Stimulated activated CD4-positive, alpha-beta T cell treated with anti-CD3 and anti-CD28 coated beads, Interleukin-1b, Interleukin-23, amount 100 ng/mL, for 48 hours (primary cell): ENCODE results near the gene CDK3.
"Not testable (repeated sequence)": the region's sequence is repeated elsewhere in the genome, so short reads cannot be mapped to it uniquely, and the experiment has no call there.

Experiments
- DNase-seq: peaks from one replicate; pipeline ENCODE4 v3.0.0-alpha.2; 2020

CDK3 gene

DNA sequence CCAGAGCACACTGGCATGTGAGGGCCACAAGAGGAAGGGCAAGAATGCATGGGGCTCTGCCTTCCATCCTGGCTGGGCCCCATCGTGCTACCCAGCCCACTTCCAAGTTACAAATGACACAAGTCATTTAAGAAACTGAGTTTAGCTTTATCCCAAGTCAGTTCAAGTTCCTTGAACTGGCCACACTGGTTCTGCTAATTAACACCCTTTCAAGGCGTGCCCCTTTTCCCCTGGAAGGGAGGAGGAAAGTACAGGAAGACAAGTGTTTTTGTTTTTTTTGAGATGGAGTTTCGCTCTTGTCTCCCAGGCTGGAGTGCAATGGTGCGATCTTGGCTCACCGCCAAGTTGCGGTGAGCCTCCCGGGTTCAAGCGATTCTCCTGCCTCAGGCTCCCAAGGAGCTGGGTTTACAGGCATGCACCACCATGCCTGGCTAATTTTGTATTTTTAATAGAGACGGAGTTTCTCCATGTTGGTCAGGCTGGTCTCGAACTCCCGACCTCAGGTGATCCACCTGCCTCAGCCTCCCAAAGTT, 43.9 kb downstream of the CDK3 start:
- DNase-seq: not testable (repeated sequence)

GRCh38 chr17:76046064-76046463, 45.4 kb downstream of the CDK3 start:
- no peak for DNase-seq

GRCh38 chr17:76048025-76048605, 47.5 kb downstream of the CDK3 start:
- DNase-seq: no peak

DNA sequence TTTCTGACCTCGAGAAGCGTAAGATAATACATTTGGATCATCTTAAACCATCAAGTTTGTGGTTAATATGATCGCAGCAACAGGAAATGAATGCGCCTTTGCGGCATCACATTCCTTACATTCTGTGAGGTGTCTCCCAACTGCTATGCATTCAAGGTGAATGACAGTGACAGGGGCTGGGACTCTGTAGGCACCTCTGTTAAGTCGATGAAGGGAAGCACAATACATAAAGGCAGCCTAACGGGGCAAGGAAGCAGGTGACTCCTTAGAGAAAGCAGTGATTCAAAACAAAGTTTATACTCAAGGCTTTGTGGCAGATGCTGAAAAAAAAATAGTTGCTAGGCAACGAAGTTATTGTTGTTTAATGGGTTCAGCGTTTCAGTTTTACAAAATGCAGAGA, 48.1 kb downstream of the CDK3 start:
- no peak for DNase-seq

DNA sequence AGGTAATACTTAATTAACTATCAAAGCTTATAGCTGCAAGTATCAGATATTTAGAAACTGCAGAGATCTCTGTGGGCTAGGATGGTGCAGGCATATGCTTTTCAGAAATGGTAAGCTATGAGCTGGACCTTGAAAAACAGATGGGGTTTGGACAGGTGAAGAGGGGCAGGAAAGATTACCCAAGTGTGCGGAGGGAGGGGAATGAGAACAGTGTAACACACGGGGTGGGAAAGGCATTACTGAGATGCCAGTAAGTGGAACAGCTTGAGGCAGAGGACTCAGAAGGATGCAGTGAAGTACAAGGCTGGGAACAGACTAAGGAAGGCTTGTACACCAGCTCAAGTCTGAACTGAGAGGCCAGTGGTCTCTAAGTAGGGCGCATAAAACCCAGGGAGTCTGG, 48.6 kb downstream of the CDK3 start:
- DNase-seq: no peak

DNA sequence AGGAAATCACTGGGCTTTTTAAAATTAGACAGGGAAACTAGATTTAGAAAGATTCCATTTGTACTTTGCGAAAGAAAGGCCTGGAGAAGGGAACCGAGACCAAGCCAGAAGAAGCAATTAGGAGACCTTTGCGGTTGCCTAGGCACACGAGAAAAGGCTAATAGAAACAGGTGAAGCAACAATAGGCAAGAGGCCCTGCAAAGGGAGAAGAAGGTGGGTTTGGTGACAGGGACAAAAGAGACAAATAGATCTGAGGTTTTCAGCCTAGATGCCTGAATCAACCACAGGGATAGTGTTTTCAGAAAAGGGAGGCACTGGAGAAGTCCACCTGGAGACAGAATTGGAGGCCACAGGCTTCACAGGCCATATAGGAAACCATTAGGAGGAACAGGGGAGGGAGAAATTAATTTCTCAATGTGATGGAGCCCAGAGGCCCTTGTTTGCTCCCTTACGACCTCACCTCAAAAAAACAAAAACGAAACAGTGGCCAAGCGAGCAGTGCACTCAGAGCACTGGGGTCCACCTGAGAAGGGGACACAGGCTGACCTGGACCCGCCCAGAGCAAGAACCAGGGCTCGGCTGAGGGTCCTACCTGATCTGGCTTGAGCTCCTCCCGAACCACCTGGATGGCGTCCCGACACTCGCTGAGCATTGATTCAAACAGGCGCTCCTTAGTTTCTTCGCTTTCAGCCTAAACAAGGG, 49.3 kb downstream of the CDK3 start:
- no peak for DNase-seq

- no peak for DNase-seq
These were observed 50.1 kb downstream of the CDK3 start for GRCh38 chr17:76050538-76051467.

GRCh38 chr17:76051561-76051960, 50.9 kb downstream of the CDK3 start:
- DNase-seq: no peak

GRCh38 chr17:76053246-76054111, 52.8 kb downstream of the CDK3 start:
- DNase-seq: no peak

DNA sequence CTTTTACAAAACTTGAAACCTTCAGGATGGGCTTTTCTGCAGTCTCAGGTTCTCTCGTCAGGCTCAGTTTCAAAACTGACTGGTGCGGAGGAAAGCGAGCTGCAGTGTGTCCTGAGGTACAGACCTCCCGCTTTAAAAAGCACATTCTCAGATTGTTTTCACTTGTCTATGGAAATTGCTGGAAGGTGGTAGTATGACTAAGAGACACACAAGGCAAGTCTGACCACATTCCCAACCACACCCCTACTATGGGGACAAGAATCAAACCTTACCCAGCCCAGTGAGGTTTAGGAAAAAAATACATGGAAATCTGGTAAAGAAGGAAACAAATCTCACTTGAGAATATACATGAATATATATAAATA, 53.4 kb downstream of the CDK3 start:
- DNase-seq: no peak
